Measurements from ENCODE around the gene FOXR1. TPM values are rescaled to one million over a fixed set of nuclear protein-coding genes. Genes with fewer than 3 reads are reported as not detected.
A peak's percentile ranks its signal among the peaks of the same experiment; 100 is the strongest.

FOXR1 gene
- total and polyA plus RNA-seq, 2 donors (not counting 1 experiment from before 2014, with no cell fraction given) = not detected

DNA sequence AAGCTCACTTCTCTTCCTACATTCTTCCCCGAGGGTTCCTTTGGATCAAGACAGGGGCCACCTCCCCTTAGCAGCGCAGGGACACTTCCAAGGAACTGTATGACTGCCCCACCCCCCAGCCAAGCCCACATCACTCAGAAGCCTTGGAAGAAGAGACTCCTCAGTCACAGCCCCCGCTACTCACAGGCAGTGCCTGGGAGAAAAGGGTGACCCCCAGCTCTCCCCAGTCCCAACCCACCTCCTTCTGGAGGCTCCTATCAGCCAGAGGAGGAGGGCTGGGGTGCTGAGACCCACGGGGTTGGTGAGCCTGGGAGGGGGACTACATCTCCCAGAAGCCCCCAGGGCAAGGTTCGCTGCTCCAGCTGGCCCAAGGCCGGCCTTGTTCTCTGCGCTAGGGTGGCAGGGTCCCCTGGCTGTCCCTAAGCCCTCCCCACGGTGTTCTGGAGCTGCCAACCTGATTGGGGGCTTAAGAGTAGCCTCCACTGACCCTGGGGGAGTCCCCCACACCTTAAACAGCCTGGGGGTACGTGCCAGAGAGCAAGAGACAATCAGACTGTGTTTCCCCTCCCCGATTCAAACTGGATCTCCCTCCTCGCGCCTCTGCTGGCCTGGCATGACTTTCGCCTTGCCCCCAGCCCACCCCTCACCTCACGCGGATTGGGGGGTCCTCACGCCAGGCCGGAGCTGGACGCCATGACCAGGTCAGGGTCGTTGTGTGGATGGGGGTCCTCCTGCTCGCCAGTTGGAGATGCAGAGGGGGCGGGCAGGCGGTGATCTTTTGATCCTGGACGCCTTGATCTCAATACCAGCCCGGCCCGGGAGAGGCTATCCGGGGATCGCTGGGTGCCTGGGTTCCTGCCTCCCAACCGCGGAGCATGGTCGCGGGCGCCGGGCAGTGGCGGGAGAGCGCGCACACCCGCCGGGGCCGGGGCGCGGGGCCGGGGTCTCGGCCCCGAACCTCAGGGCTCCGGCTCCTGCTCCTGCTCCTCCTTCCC is 46.7 kb upstream of the FOXR1 start:
- H2AFZ ChIP-seq (ENCODE audit: insufficient read depth, low read depth, low read length, poor library complexity, severe bottlenecking) = peak overlapping the region; percentile 65
- POLR2A ChIA-PET = interaction anchor here (0.6 to 2.3 kb wide), 12 partner anchors 8 to 247 kb away, joined by 3 to 20 read pairs (median 4); partner anchors contain the start of gene SLC37A4
- ATAC-seq (ENCODE audit: low read depth) = no peak

More for the DNA sequence above, 46.7 kb upstream of the FOXR1 start:
- Histone ChIP-seq H3K4me1 (ENCODE audit: control insufficient read depth in 2 of 2, insufficient read depth in 2 of 2, low read length in 2 of 2) (peaks cover 56 to 75% of the 10 kb centered on the region in 2 donors), H3K79me2 (ENCODE audit: control insufficient read depth, insufficient read depth, low read length) (peaks cover 60% of the 10 kb centered on the region), H3K9me3 (ENCODE audit: control extremely low read depth in 1 of 3, control insufficient read depth in 2 of 3, insufficient read depth in 1 of 3, low read length in 2 of 3) (no peaks in the 10 kb centered on the region), H3K27me3 (replicated peaks in 1 of 4; ENCODE audit: control extremely low read depth in 1 of 4, control insufficient read depth in 3 of 4, insufficient read depth in 4 of 4, low read length in 3 of 4) (no peaks in the 10 kb centered on the region), H3K36me3 (replicated peaks in 1 of 2; ENCODE audit: control extremely low read depth in 1 of 2, control insufficient read depth in 1 of 2, extremely low read depth in 1 of 2, insufficient read depth in 2 of 2, low read length in 1 of 2) (peaks cover 0 to 11% of the 10 kb centered on the region in 2 experiments), H3K27ac (ENCODE audit: low read length in 2 of 2) (peak overlapping the region; percentile 44 to 78), H3K9ac (ENCODE audit: low read length) (peak overlapping the region; percentile 78), H3K4me3 (ENCODE audit: control extremely low read depth in 1 of 5, extremely low read depth in 1 of 5, insufficient read depth in 1 of 5, low read depth in 2 of 5, low read length in 4 of 5) (peak overlapping the region; percentile 69 to 98 (median 94)), H3K4me2 (replicated peaks; ENCODE audit: low read depth, low read length, poor library complexity, severe bottlenecking) (peak overlapping the region; percentile 98), H4K20me1 (ENCODE audit: control insufficient read depth, insufficient read depth, low read length, poor library complexity, severe bottlenecking) (peaks cover 38% of the 10 kb centered on the region)
- Mint-ChIP-seq H3K9me3 (ENCODE audit: insufficient read depth) (no peaks in the 10 kb centered on the region), H3K27ac (peak overlapping the region; percentile 80), H3K27me3 (no peaks in the 10 kb centered on the region), H3K4me1 (peaks cover 68% of the 10 kb centered on the region), H3K4me3 (peak overlapping the region; percentile 90)
- TF ChIP-seq, protein P1, sequence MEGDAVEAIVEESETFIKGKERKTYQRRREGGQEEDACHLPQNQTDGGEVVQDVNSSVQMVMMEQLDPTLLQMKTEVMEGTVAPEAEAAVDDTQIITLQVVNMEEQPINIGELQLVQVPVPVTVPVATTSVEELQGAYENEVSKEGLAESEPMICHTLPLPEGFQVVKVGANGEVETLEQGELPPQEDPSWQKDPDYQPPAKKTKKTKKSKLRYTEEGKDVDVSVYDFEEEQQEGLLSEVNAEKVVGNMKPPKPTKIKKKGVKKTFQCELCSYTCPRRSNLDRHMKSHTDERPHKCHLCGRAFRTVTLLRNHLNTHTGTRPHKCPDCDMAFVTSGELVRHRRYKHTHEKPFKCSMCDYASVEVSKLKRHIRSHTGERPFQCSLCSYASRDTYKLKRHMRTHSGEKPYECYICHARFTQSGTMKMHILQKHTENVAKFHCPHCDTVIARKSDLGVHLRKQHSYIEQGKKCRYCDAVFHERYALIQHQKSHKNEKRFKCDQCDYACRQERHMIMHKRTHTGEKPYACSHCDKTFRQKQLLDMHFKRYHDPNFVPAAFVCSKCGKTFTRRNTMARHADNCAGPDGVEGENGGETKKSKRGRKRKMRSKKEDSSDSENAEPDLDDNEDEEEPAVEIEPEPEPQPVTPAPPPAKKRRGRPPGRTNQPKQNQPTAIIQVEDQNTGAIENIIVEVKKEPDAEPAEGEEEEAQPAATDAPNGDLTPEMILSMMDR (IDR thresholded peaks at IDR 0.05) = no peak
- no peak for TF ChIP-seq EZH2 (IDR thresholded peaks at IDR 0.05; ENCODE audit: borderline replicate concordance, insufficient read depth, low read depth, low read length, poor library complexity, severe bottlenecking)
- WGBS (ENCODE audit: insufficient coverage) = 1% methylated on average over 42 of the region's 45 CpGs
- CTCF ChIA-PET = interaction anchor here (0.6 to 12.7 kb wide), 11 partner anchors 14 to 137 kb away, joined by 3 to 288 read pairs (median 5); partner anchors contain the start of genes CXCR5 and DDX6
- peak; percentile 68 for DNase-seq
- intact Hi-C loops (cut with micrococcal nuclease) = loop anchor here (1.0 kb wide), 1 partner anchor 10 kb away; no protein-coding TSS in a partner anchor

Measured in B cell (primary cell).